ENCODE measurements around the gene PTPRE.

DNA sequence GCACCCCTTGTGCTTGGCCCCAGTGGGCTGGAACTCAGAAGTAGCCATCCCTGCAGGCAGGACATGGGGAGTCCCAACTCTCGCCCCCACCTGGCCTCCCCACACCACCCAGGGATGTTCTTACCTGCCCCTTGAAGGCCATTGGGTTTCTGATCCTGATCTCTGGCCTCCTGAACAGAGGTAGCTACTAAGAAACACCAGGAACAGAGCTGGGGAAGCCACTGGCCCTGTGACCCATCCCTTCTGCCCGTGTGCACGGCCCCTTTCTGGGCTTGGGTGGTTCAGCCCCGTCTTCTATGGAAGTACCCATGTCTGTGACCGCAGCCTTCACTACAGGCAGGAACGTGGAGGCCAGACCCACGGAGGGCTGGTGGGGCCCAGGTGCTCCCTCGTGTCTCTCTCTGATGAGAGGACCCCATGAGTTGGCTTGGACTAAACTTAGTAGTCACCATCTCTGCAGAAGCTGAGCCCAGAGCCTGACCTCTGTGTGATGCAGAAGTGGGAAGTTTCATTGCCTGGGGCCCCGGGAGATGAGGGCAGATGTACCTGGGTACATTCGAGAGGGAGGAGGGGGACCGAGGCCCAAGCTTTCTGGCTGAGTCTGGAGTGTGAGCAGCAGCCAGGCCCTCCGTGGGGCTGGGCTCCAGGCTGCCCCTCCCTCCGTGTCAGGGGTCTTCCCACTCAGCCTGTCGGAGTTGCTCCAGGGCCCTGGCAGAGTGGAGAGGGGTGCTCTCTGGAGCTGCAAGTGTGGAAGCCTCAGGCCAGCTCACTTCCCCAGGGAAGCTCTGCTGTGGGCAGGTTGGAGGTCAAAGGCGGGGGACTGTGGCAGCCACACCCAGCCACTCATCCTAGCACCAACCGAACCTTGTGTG lies 138.3 kb downstream of the PTPRE start:
- TF ChIP-seq POLR2A (IDR thresholded peaks at IDR 0.05) (no peak), CTCF (IDR thresholded peaks at IDR 0.05) (no peak)

All from lower leg skin (tissue), 3 donors.